Spleen (tissue), 7 donors: ENCODE results near the gene POLE.

Source experiments
- CTCF ChIP-seq, 11 experiments: fragments of 200-600 bp in 7 of 11; fragments of 450-650 bp in 4 of 11; sonication (generic) in 4 of 11; IDR thresholded peaks in 8 of 11; conservative IDR thresholded peaks in 3 of 11; 1 replicate in 7 of 11; 2 replicates in 4 of 11; pipeline versions ENCODE4 v1.4.0 to v1.8.0; 2016 to 2021; ENCODE audit warnings: antibody characterized with exemption in 11 of 11, inconsistent platforms in 4 of 11, mild to moderate bottlenecking in 1 of 11
- POLR2A ChIP-seq, 3 donors: fragments of 450-650 bp; IDR thresholded peaks; one replicate each; pipeline ENCODE4 v1.5.1; 2017; ENCODE audit warnings: antibody characterized with exemption in 3 of 3, mild to moderate bottlenecking in 1 of 3
- POLR2AphosphoS5 ChIP-seq, 3 donors: sonication (generic); formaldehyde crosslinking; IDR thresholded peaks; one replicate each; pipeline ENCODE4 v1.5.1; 2017; ENCODE audit warnings: antibody characterized with exemption in 3 of 3
- donor health status: DM: no; HTN: no; CAD: no; lungs with moderate emphysema.
- donor health status: DM: no; HTN: no; CAD: no.
- donor health status: DM: no; HTN: no; CAD: no.

- no peak for TF ChIP-seq CTCF (IDR thresholded peaks at IDR 0.05 in 8 of 11, conservative IDR thresholded peaks at IDR 0.05 in 3 of 11)
- no peak for TF ChIP-seq POLR2AphosphoS5 (IDR thresholded peaks at IDR 0.05)
- no peak for TF ChIP-seq POLR2A (IDR thresholded peaks at IDR 0.05)
Measured at GRCh38 chr12:132674561-132674960, 12.6 kb downstream of the POLE start.
